Calu3 (cell line): ENCODE data around the gene SIDT2. TPM values are rescaled to one million over a fixed set of nuclear protein-coding genes. Genes with fewer than 3 reads are reported as not detected.

Source experiments
- BruUV-seq: library from RNA; stranded (reverse); fragments of 400-500 nt; replicated peaks from 2 replicates; lab custom pipeline; 2021; lab: Mats Ljungman, UMichigan
- CTCF ChIA-PET: fragments of 300-600 bp; sonication (Branson Sonifier 250); formaldehyde crosslinking; loops from one replicate; lab custom pipeline; 2022; ENCODE audit warnings: antibody characterized with exemption; lab: Charles Lee
- DNase-seq: peaks from one replicate; pipeline ENCODE4 v3.0.0; 2022
- H3K27ac Mint-ChIP-seq: one replicate; pipeline ENCODE4 v1.8.0; 2022; ENCODE audit warnings: mixed read lengths; ENCODE audit not compliant: unreplicated experiment
- H3K27me3 Mint-ChIP-seq: one replicate; pipeline ENCODE4 v1.8.0; 2022; ENCODE audit warnings: mixed read lengths; ENCODE audit not compliant: unreplicated experiment
- H3K36me3 Mint-ChIP-seq: one replicate; pipeline ENCODE4 v1.8.0; 2022; ENCODE audit warnings: mild to moderate bottlenecking, moderate library complexity, mixed read lengths; ENCODE audit not compliant: insufficient read depth, unreplicated experiment
- H3K4me1 Mint-ChIP-seq: one replicate; pipeline ENCODE4 v1.8.0; 2022; ENCODE audit warnings: mild to moderate bottlenecking, low read depth, mixed read lengths; ENCODE audit not compliant: unreplicated experiment
- H3K4me3 Mint-ChIP-seq: one replicate; pipeline ENCODE4 v1.8.0; 2022; ENCODE audit warnings: mild to moderate bottlenecking, low read depth, moderate library complexity, mixed read lengths; ENCODE audit not compliant: unreplicated experiment
- H3K9me3 Mint-ChIP-seq: one replicate; pipeline ENCODE4 v1.8.0; 2022; ENCODE audit warnings: low read depth, mixed read lengths; ENCODE audit not compliant: unreplicated experiment
- intact Hi-C: fragments of 100-400 bp; cut with micrococcal nuclease; formaldehyde crosslinking; loops from one replicate; pipeline ENCODE4 v1.10.0; 2022; ENCODE audit not compliant: unreplicated experiment
- total RNA-seq: library from RNA; stranded (reverse); gene quantifications from 2 replicates; pipeline ENCODE4 v1.2.3, GENCODE V29; 2022
- TF ChIP-seq, protein P1 (sequence below): fragments of 200-600 bp; IDR thresholded peaks from one replicate; pipeline ENCODE4 v1.8.0; 2022; ENCODE audit warnings: antibody characterized with exemption; ENCODE audit not compliant: unreplicated experiment

SIDT2 gene
- total RNA-seq, 1 experiment from 2014 or later, result 15.4 TPM

- Mint-ChIP-seq H3K4me3 (no peak overlapping the region), H3K4me1 (peaks cover 7% of the 10 kb centered on the region), H3K36me3 (peaks cover 30% of the 10 kb centered on the region), H3K27ac (no peak overlapping the region), H3K27me3 (no peaks in the 10 kb centered on the region), H3K9me3 (no peaks in the 10 kb centered on the region)
- TF ChIP-seq, protein P1, sequence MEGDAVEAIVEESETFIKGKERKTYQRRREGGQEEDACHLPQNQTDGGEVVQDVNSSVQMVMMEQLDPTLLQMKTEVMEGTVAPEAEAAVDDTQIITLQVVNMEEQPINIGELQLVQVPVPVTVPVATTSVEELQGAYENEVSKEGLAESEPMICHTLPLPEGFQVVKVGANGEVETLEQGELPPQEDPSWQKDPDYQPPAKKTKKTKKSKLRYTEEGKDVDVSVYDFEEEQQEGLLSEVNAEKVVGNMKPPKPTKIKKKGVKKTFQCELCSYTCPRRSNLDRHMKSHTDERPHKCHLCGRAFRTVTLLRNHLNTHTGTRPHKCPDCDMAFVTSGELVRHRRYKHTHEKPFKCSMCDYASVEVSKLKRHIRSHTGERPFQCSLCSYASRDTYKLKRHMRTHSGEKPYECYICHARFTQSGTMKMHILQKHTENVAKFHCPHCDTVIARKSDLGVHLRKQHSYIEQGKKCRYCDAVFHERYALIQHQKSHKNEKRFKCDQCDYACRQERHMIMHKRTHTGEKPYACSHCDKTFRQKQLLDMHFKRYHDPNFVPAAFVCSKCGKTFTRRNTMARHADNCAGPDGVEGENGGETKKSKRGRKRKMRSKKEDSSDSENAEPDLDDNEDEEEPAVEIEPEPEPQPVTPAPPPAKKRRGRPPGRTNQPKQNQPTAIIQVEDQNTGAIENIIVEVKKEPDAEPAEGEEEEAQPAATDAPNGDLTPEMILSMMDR, result no peak
- CTCF ChIA-PET, result no interaction called here
- BruUV-seq, result no TSS peak
- intact Hi-C loops, result no loop called here
- no peak for DNase-seq
Observed at GRCh38 chr11:117175104-117175503, 3.4 kb upstream of the SIDT2 start.

DNA sequence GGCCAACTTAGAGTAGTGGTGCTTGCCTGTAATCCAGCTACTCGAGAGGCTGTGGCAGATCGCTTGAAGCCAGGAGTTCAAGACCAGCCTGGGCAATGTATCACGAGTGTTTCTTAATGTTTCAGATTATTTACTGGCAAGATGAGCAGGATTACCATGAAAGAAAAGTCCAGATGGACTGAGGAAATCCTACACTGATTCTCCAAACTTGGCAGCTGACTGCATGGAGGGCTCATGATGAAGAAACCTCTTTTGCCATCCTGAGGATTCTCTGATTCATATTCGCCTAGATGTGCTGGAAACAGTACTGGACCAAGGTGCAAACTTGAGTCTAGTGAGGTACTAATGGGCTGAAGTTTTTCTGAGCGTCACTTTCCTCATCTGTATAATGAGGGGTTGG is 2.8 kb upstream of the SIDT2 start:
- Mint-ChIP-seq H3K27ac (no peak overlapping the region), H3K27me3 (no peaks in the 10 kb centered on the region), H3K4me1 (peaks cover 7% of the 10 kb centered on the region), H3K9me3 (no peaks in the 10 kb centered on the region), H3K36me3 (peaks cover 30% of the 10 kb centered on the region), H3K4me3 (no peak overlapping the region)
- CTCF ChIA-PET, result no interaction called here
- no TSS peak for BruUV-seq
- no peak for DNase-seq
- intact Hi-C loops, result no loop called here
- TF ChIP-seq, protein P1, result no peak

DNA sequence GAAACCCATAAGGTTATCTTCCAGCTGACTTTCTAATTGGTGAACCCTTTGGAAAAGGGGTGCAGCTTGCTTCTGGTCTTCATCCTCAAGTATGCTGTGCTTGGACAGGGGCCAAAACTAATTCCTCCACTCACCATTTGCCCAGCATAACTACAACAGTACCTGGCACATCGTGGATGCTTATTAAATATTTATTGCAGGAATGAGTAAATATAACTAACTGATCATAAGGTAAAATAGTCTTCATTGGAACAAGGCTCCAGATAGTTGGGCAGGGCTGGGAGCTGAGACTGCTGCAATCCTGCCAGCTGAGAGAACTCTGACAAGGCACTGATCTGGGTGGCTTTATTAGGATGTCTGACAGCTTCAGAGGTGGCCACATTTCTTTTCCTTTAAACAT is 2.4 kb upstream of the SIDT2 start:
- Mint-ChIP-seq H3K9me3 (no peaks in the 10 kb centered on the region), H3K27me3 (no peaks in the 10 kb centered on the region), H3K4me3 (no peak overlapping the region), H3K4me1 (peaks cover 7% of the 10 kb centered on the region), H3K27ac (no peak overlapping the region), H3K36me3 (peaks cover 30% of the 10 kb centered on the region)
- CTCF ChIA-PET, result no interaction called here
- intact Hi-C loops, result no loop called here
- DNase-seq, result no peak
- no TSS peak for BruUV-seq
- TF ChIP-seq, protein P1, result no peak

DNA sequence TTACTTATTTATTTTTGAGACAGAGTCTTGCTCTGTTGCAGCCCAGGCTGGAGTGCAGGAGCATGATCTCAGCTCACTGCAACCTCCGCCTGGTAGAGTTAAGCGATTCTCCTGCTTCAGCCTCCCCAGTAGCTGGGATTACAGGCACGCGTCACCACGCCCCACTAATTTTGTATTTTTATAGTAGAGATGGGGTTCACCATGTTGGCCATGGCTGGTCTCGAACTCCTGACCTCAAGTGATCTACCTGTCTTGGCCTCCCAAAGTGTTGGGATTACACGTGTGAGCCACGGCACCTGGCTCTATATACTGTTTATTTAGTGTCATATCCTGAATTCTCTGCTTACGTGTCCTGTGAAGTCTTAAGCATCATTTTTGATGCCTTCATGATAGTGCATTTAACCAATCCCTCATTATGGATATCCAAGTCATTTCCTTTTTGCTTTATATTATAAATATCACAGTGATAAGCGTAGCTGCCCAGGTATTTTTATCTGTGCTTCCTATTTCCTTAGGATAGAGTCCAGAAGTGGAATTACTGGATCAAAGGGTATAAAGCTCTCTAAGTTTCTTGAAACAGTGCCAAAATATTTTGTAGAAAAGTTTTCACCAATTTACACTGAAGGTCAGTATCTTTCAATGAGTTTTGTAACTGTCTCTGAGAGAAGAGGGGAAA is 871 bp upstream of the SIDT2 start:
- Mint-ChIP-seq H3K4me1 (peaks cover 7% of the 10 kb centered on the region), H3K27me3 (no peaks in the 10 kb centered on the region), H3K27ac (peak overlapping the region; percentile 54), H3K9me3 (no peaks in the 10 kb centered on the region), H3K36me3 (peaks cover 27% of the 10 kb centered on the region), H3K4me3 (peak overlapping the region; percentile 79)
- TF ChIP-seq, protein P1, result no peak
- BruUV-seq, result no TSS peak
- CTCF ChIA-PET, result interaction anchor here (0.8 kb wide), 1 partner anchor 10 kb away, joined by 3 read pairs; no protein-coding TSS in a partner anchor
- intact Hi-C loops, result no loop called here
- no peak for DNase-seq
